CD14-positive monocyte (primary cell): ENCODE results near the gene MYOZ3. TPM values are rescaled to one million over a fixed set of nuclear protein-coding genes. Genes with fewer than 3 reads are reported as not detected.

ENCODE experiments used
- DNase-seq, 3 donors: peaks; one replicate each; pipeline ENCODE4 v3.0.0-alpha.2; 2011 to 2022
- H2AFZ ChIP-seq: 2 replicates; pipeline ENCODE4 v1.6.0; 2012; ENCODE audit warnings: mild to moderate bottlenecking, low read depth, low read length, inconsistent platforms; ENCODE audit not compliant: insufficient read depth, poor library complexity, severe bottlenecking
- H3K27ac ChIP-seq, 2 donors: 1 replicate in 1 of 2; 2 replicates in 1 of 2; pipeline ENCODE4 v1.5.1; 2012 to 2013; ENCODE audit warnings: low read length in 2 of 2, control low read depth in 1 of 2, inconsistent platforms in 1 of 2, low read depth in 1 of 2, mild to moderate bottlenecking in 1 of 2
- H3K27me3 ChIP-seq, 2 donors: one replicate each; pipeline versions ENCODE4 v1.6.0 to v1.6.1; 2011 to 2013; ENCODE audit warnings: low read length in 2 of 2; ENCODE audit not compliant: control insufficient read depth in 2 of 2, insufficient read depth in 2 of 2
- H3K36me3 ChIP-seq, 2 donors: replicated peaks in 1 of 2; 1 replicate in 1 of 2; 2 replicates in 1 of 2; pipeline versions ENCODE4 v1.5.1 to v1.6.1; 2012 to 2013; ENCODE audit warnings: low read length in 2 of 2, control low read depth in 1 of 2, inconsistent platforms in 1 of 2, mild to moderate bottlenecking in 1 of 2; ENCODE audit not compliant: insufficient read depth in 2 of 2, control insufficient read depth in 1 of 2
- H3K4me1 ChIP-seq, 2 donors: 1 replicate in 1 of 2; 2 replicates in 1 of 2; pipeline versions ENCODE4 v1.5.1 to v1.6.1; 2012 to 2013; ENCODE audit warnings: low read length in 2 of 2, control low read depth in 1 of 2, inconsistent platforms in 1 of 2, mild to moderate bottlenecking in 1 of 2, moderate library complexity in 1 of 2; ENCODE audit not compliant: insufficient read depth in 2 of 2, control insufficient read depth in 1 of 2
- H3K4me2 ChIP-seq: replicated peaks from 2 replicates; pipeline ENCODE3; 2012; ENCODE audit warnings: low read length, moderate library complexity, mild to moderate bottlenecking; ENCODE audit not compliant: poor library complexity, severe bottlenecking; ENCODE audit errors: extremely low read depth
- H3K4me3 ChIP-seq, 3 experiments: fragments of 200-600 bp in 1 of 3; sonication (generic) in 1 of 3; replicated peaks in 1 of 3; 1 replicate in 2 of 3; 2 replicates in 1 of 3; pipeline ENCODE4 v1.5.1; 2011 to 2013; ENCODE audit warnings: low read length in 3 of 3, mild to moderate bottlenecking in 3 of 3, control low read depth in 2 of 3, low read depth in 2 of 3, inconsistent platforms in 1 of 3, moderate library complexity in 1 of 3
- H3K79me2 ChIP-seq: 2 replicates; pipeline ENCODE4 v1.6.0; 2012; ENCODE audit warnings: mild to moderate bottlenecking, control low read depth, inconsistent platforms, low read length, moderate library complexity; ENCODE audit not compliant: insufficient read depth
- H3K9ac ChIP-seq: 2 replicates; pipeline ENCODE4 v1.6.0; 2017; ENCODE audit warnings: low read length, mild to moderate bottlenecking; ENCODE audit not compliant: insufficient read depth, poor library complexity, severe bottlenecking
- H3K9me3 ChIP-seq, 2 donors: replicated peaks in 1 of 2; 1 replicate in 1 of 2; 2 replicates in 1 of 2; pipeline versions ENCODE4 v1.5.1 to v1.6.1; 2012 to 2013; ENCODE audit warnings: low read length in 2 of 2, control low read depth in 1 of 2; ENCODE audit not compliant: control insufficient read depth in 1 of 2, insufficient read depth in 1 of 2
- H4K20me1 ChIP-seq: 2 replicates; pipeline ENCODE4 v1.6.0; 2012; ENCODE audit warnings: mild to moderate bottlenecking, low read length, control low read depth, moderate library complexity; ENCODE audit not compliant: insufficient read depth
- H3K27ac Mint-ChIP-seq, 7 donors: one replicate each; pipeline ENCODE4 v1.8.0; 2020; ENCODE audit warnings: mild to moderate bottlenecking in 7 of 7, mixed read lengths in 7 of 7, moderate library complexity in 6 of 7, inconsistent platforms in 2 of 7
- H3K27me3 Mint-ChIP-seq, 3 donors: one replicate each; pipeline ENCODE4 v1.8.0; 2021 to 2022; ENCODE audit warnings: low read depth in 3 of 3, mild to moderate bottlenecking in 3 of 3, mixed read lengths in 3 of 3, moderate library complexity in 3 of 3, inconsistent platforms in 1 of 3
- H3K36me3 Mint-ChIP-seq, 2 donors: one replicate each; pipeline ENCODE4 v1.8.0; 2020; ENCODE audit warnings: mixed read lengths in 2 of 2, inconsistent platforms in 1 of 2, mild to moderate bottlenecking in 1 of 2
- H3K4me1 Mint-ChIP-seq: one replicate; pipeline ENCODE4 v1.8.0; 2020; ENCODE audit warnings: mild to moderate bottlenecking, mixed read lengths
- H3K4me3 Mint-ChIP-seq, 2 donors: one replicate each; pipeline ENCODE4 v1.8.0; 2020; ENCODE audit warnings: mild to moderate bottlenecking in 2 of 2, mixed read lengths in 2 of 2, moderate library complexity in 1 of 2
- H3K9me3 Mint-ChIP-seq, 7 donors: one replicate each; pipeline ENCODE4 v1.8.0; 2020 to 2022; ENCODE audit warnings: mixed read lengths in 7 of 7, mild to moderate bottlenecking in 6 of 7, moderate library complexity in 6 of 7, inconsistent platforms in 2 of 7
- WGBS: methylation state at CpG from one replicate; pipeline ENCODE4 v1.1.5; 2013; ENCODE audit warnings: missing lambda C conversion rate; ENCODE audit not compliant: insufficient coverage; 5-methylcytosine and 5-hydroxymethylcytosine counted together
- intact Hi-C, 2 donors: fragments of 100-400 bp; cut with micrococcal nuclease; formaldehyde crosslinking; loops; one replicate each; pipeline versions ENCODE4 v1.15.0 to v1.15.1; 2023
- polyA plus RNA-seq, 3 donors: library from polyadenylated mRNA; depleted of rRNA in 1 of 3; unstranded in 2 of 3; stranded (reverse) in 1 of 3; fragments of 300-500 nt in 2 of 3; fragments of >200 nt in 1 of 3; fragmentation: Illumina TruSeq in 2 of 3; gene quantifications; 1 replicate in 2 of 3; 2 replicates in 1 of 3; pipeline ENCODE4 v1.2.3, GENCODE V29; 2012 to 2021
- TF ChIP-seq, protein P1 (sequence below): fragments of 200-600 bp; IDR thresholded peaks from one replicate; pipeline ENCODE4 v1.8.0; 2022; ENCODE audit warnings: antibody characterized with exemption, mild to moderate bottlenecking

MYOZ3 gene
- polyA plus RNA-seq, 3 donors, result not detected

DNA sequence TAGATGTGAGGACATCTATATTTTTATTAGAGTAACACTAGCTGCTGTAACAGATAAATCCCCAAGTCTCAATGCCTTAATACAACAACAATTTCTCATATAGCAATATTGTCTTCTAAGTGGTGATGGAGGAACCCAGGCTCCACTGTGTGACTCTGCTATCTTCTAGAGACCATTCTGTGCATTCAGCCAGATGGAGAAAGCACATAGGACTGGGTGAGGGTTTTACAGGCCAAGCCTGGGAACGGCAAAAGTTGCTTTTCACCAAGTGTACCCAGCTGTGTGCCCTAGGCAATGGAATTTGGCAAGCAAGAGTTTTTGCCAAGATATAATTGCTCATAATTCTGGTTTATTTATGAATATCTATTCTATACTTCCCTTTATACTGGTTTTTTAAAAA, 28.1 kb downstream of the MYOZ3 start:
- Histone ChIP-seq H3K9me3 (no peaks in the 10 kb centered on the region), H3K9ac (no peak overlapping the region), H3K4me2 (no peak overlapping the region), H2AFZ (no peak overlapping the region), H3K79me2 (no peaks in the 10 kb centered on the region), H4K20me1 (no peaks in the 10 kb centered on the region), H3K27me3 (no peaks in the 10 kb centered on the region), H3K4me1 (peaks cover 6 to 10% of the 10 kb centered on the region in 2 donors), H3K4me3 (no peak overlapping the region), H3K27ac (no peak overlapping the region), H3K36me3 (peaks cover 39 to 49% of the 10 kb centered on the region in 2 donors)
- Mint-ChIP-seq H3K4me1 (peaks cover 13% of the 10 kb centered on the region), H3K36me3 (peaks cover 49 to 52% of the 10 kb centered on the region in 2 donors), H3K27me3 (peaks cover 0 to 2% (median 0%) of the 10 kb centered on the region in 3 donors), H3K9me3 (peaks cover 0 to 2% (median 0%) of the 10 kb centered on the region in 7 donors), H3K4me3 (no peak overlapping the region), H3K27ac (no peak overlapping the region)
- intact Hi-C loops, result no loop called here
- WGBS, result no CpG with 5 or more reads among the region's 1 CpG
- no peak for DNase-seq
- TF ChIP-seq, protein P1, sequence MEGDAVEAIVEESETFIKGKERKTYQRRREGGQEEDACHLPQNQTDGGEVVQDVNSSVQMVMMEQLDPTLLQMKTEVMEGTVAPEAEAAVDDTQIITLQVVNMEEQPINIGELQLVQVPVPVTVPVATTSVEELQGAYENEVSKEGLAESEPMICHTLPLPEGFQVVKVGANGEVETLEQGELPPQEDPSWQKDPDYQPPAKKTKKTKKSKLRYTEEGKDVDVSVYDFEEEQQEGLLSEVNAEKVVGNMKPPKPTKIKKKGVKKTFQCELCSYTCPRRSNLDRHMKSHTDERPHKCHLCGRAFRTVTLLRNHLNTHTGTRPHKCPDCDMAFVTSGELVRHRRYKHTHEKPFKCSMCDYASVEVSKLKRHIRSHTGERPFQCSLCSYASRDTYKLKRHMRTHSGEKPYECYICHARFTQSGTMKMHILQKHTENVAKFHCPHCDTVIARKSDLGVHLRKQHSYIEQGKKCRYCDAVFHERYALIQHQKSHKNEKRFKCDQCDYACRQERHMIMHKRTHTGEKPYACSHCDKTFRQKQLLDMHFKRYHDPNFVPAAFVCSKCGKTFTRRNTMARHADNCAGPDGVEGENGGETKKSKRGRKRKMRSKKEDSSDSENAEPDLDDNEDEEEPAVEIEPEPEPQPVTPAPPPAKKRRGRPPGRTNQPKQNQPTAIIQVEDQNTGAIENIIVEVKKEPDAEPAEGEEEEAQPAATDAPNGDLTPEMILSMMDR, result no peak

DNA sequence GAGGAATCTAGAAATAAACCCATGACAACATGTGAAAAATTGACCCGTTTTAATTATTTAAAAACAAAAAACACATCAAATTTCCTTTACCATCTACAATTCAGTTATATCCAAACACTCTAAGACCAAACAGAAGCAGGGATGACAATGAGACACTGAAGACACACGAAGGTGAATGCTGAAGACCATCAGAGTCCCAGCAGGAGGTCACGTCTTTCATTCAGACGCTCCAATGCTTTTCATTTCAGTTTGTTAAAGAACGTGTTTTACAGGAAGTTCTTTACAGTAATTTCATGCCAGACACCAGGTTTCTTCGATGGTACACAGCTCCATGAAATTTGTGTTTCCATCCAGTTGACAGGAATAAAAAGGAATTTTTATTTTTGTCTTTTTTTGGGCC, 29.7 kb downstream of the MYOZ3 start:
- 86% methylated on average over 6 of the region's 6 CpGs for WGBS
- no peak overlapping the region for H3K9ac ChIP-seq
- H2AFZ ChIP-seq, result no peak overlapping the region
- peaks cover 55 to 66% of the 10 kb centered on the region in 2 donors for H3K36me3 ChIP-seq
- peaks cover 0 to 2% (median 0%) of the 10 kb centered on the region in 3 donors for H3K27me3 Mint-ChIP-seq
- intact Hi-C loops, result no loop called here
- DNase-seq, result no peak
- no peaks in the 10 kb centered on the region for H3K79me2 ChIP-seq
- no peak overlapping the region for H3K4me2 ChIP-seq
- H3K4me3 ChIP-seq, result no peak overlapping the region
- H3K4me3 Mint-ChIP-seq, result no peak overlapping the region
- TF ChIP-seq, protein P1, result no peak
- no peak overlapping the region for H3K27ac ChIP-seq
- H4K20me1 ChIP-seq, result no peaks in the 10 kb centered on the region
- H3K36me3 Mint-ChIP-seq, result peaks cover 66 to 67% of the 10 kb centered on the region in 2 donors
- H3K9me3 ChIP-seq, result no peaks in the 10 kb centered on the region
- H3K9me3 Mint-ChIP-seq, result peaks cover 0 to 2% (median 0%) of the 10 kb centered on the region in 7 donors
- H3K4me1 Mint-ChIP-seq, result peaks cover 13% of the 10 kb centered on the region
- H3K4me1 ChIP-seq, result peaks cover 6 to 10% of the 10 kb centered on the region in 2 donors
- H3K27ac Mint-ChIP-seq, result no peak overlapping the region
- no peaks in the 10 kb centered on the region for H3K27me3 ChIP-seq
